ENCODE results near the gene SDSL.

The SDSL gene

DNA sequence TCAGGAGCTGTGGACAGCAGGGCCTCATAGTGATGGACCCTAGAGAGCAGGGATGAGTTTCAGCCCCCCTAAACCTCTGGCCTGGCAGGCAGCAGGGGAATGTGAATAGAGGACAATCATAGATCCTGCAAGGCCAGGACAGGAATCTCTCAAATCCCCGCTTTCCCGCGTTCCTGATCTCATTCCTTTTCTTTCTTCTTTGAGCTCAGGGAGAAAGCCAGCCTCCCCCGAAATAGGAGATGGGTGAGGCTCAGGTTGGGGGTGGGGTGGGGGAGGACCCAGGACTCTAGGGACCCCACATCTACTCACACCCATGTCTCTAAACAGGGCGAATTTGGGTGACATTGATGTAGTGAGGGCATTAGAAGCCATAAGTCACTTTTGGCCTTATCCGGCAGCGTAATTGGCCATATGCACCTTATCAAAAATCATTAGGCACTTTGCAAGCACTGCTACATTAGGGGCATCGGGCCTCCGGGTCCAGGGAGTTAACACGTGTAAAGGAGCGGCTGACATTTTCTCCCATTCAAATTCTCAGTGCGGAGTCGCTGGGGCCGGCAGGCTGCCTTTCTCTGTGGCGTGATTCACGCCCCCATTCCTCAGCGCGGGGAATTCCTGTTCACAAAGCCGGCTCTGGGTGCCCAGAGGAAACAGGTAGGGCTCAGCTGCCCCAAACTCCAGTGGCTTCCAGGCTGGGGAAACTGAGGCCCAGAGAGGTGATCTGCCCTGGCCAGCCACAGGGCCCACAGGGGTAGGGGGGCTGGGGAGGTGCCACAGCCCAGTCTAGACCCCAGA lies 48.0 kb downstream of the SDSL start:
- DNase-seq: no peak

- no peak for DNase-seq
Measured at GRCh38 chr12:113470871-113471618, 48.9 kb downstream of the SDSL start.

DNA sequence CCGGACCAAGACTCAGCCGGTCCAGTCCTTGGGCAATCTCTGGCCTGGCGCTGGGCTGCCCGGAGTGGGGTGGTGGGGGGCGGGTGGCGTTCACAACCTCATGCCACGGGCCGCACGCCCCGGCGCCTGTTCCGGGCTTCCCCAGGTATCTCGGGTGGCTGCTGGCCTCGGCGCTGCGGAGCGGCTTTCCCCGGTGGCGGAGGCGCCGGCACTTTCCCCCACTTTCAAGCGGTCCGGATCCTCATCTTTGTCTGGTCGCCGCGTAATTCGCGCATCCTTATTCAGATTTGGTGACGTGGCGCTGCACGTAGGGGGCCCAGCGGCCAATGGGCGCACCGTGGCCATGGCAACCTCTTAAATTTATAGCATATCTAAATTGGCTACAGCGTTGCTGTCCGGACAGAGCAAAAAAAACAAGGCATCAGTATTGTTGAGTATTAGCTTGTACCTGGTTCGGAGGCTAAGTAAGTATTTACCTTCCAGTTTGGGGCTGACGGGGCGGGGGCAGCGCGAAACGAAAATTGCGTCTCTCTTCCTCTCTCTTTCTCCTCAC lies 49.5 kb downstream of the SDSL start, which contains the start of gene LHX5:
Gene LHX5, minus strand, starts transcription at position 253 of the 553 bp plus-strand sequence. CDS start 373 bp downstream, outside the sequence.
- no peak for DNase-seq

- no peak for DNase-seq
Measured at GRCh38 chr12:113472191-113473121, 50.3 kb downstream of the SDSL start.

DNA sequence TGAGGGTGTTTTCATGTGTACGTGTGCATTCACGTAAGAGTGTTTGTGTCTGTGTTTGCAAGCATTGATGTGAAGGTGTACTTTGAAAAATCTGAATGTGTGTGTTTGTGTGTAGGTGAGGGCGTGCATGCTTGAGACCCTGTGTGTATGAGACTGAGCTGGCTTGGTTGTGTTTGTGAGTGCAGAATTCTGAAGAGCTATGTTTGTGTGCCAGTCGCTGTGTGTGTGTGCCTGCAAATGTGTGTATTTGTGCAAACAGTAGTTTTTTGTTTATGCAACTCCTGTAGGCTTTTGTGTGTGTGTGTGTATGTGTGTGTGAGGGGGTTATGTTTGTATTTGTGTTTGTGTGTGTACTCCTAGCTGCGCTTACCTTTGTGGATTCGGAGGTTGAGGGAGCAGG lies 51.2 kb downstream of the SDSL start:
- DNase-seq: no peak

DNA sequence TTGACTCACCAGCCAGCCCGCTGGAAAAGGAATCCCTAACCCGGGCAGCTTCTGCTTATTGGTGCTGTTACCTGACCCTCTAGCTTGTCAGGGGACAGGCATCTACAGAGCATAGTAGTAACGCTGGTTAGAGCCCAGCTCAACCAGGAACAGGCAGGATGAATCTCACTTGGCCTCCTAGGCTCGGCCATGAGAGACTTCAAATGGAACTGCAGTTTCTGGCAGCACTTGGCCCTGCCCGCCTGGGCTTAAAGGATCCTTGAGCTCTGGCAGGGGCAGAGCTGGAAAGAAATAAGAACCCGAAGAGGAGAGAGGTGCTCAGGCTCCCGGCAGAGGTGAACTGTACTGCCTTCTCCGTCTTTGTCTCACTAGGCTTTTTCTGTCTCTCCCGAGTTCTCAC lies 51.8 kb downstream of the SDSL start:
- DNase-seq: no peak

- no peak for DNase-seq
Measured at GRCh38 chr12:113474635-113475436, 52.7 kb downstream of the SDSL start.

DNA sequence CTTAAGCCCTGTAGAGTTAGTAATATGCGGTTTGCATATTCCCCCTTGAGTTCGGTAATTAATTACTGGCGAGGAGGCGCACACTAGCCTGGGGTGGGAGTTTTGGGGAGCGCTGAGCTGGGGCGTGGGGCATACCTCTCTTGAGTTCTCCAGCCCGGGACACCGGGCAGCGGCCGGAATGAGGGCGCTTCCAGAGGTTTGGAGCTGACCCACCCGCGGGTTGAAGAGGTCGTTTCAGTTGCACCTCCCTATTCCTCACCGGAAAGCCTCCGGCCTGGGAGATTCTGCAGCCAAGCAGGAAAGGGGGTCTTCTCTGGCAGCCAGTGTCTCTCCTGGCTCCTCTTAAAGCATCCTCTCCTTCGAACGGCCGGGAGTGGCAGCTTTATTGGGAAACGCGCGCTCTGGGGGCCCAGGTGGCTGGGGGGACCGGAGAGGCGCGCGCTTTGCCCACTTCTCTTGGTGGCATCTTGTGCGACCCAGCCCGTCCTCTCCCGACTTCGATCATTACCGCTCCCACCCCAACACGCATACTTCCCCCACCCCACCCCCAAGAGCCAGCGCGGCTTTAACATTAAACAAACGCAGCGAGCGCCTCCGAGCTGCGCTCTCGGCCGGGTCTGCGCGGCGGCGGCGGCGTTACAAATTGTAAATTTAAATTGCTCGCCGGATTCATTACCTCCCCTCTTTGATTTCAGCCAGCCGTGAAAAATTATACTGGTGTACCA lies 53.4 kb downstream of the SDSL start:
- DNase-seq: no peak

- DNase-seq: no peak
Measured at GRCh38 chr12:113476176-113476986, 54.2 kb downstream of the SDSL start.

GRCh38 chr12:113477171-113477841 lies 55.1 kb downstream of the SDSL start:
- DNase-seq: no peak

DNA sequence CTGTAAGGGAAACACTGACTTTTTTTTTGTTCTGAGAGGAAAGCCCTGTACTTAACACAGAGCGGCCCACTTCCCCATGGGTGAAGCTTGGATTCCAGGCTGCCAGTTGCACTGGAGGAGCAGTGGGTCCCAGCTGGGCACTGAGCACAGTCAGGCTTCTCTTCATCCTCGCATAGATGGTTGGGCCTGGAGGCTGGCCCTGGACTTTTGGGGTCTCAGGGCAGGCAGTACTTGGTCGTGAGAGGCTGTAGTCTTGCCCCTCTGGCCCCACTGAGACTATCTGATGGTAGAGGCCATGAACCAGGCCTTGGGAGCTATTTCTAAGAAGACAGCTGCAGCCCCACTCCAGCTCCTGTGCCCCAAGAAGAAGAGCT lies 55.6 kb downstream of the SDSL start:
- no peak for DNase-seq

GRCh38 chr12:113478351-113479011 lies 56.3 kb downstream of the SDSL start:
- DNase-seq: no peak

DNA sequence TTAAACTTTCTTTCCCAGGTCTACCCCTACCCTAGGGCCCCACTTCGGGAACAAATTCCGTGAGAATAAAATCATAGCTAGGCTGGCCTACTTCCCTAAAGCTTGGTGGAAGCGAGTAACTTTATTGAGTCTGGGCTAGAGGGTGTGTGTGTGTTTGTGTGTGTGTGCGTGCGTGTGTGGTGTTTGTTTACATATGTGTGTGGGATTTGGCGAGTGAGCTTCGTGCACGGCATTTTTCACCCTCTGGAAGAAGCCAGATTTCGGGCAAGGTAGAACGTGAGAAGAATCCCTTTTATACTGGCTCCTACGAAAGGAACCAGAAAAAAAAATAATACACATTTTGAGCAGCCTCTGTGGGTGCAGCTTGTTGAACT lies 57.0 kb downstream of the SDSL start:
- no peak for DNase-seq

- peak; percentile 70 for DNase-seq
Measured at GRCh38 chr12:113479590-113480335, 57.6 kb downstream of the SDSL start.

DNA sequence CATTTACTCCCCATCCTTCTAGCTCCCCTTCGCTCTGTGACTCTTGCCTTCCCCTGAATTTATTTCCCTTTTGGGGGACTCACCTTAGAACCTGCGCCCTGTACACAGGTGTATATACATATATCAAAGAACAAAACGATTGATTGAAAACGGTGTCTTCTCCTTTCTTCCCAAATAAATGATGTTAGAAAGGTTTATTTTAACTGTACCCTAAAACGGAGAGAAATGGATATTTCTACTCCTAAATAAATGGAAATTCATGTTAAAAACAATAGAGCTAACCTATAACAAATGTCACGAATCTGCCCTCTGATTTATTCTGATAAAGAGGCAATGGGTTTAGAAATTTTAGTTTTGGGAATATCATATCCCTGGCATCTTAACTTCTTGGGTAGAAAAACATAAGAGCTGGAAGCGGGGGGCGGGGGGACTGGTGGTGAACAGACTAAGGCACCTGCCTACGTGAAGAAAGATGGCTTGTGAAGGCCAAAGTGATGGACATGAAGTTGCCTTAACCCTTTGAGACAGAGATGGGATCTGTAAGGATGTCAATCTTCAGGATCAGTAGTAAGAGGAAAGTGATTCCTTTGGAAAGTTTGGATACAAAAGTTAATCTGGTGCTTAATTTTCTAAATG lies 58.3 kb downstream of the SDSL start:
- no peak for DNase-seq

- no peak for DNase-seq
Measured at GRCh38 chr12:113482334-113482733, 60.2 kb downstream of the SDSL start.

- no peak for DNase-seq
Measured at GRCh38 chr12:113485330-113485729, 63.1 kb downstream of the SDSL start.

DNA sequence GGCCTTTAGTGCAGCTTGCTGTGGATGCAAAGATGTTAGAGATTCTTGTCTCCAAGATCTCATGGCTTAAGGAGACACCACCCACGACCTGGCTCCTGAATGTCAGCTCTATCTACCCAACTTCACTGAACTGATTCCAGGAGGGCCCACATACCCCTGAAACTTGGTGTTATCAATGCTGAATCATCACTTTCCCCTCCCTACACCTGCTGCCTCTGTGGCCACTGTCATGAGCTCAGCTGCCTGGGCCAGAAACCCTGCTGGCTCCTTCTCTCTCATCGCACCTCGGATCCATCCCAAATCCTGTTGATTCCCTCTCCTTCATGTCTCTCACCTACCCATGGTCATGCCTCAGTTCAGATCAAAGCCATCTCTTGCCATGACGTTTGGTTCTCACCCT lies 64.5 kb downstream of the SDSL start:
- DNase-seq: no peak
